GM19035 (cell line): ENCODE results near the gene TNNC2.
"Not testable (repeated sequence)": the region's sequence is repeated elsewhere in the genome, so short reads cannot be mapped to it uniquely, and the experiment has no call there.

Experiments
- ATAC-seq: cut with Tn5 transposase; IDR thresholded peaks from one replicate; pipeline ENCODE4 v1.9.1; 2021; ENCODE audit not compliant: unreplicated experiment

The TNNC2 gene

DNA sequence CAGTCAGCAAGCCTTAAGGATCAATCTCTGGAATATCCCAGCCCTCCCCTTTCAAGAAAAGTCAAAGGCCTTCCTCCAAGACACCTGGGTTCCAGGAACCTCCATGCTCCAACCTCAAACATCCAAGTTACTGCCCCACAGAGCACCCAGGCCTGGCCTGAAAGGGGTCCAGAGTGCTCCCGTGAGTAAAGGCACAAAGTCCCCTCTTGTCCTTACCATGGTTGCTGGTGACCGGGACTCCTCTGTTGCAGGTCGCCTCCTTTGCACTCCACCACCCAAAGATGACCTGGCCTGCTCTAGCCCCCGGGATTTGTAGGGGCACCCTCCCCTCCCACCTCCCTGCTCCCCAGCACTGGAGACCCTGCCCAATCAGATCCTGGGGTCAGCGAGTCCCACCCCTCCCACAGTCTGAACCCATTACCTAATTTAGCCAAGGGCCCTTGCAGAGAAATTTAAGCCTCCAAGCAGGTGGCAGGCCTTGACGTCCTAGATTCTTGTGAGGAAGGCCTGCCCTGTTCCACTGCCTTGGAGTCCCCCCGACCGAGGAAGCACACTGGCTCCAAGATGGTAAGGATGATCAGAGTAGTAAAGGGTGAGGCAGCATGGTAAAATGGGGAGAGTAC lies at the start of gene TNNC2:
TNNC2 (minus strand) TSS at position 283 of the 623 bp plus-strand sequence; CDS start at position 219, 64 bp downstream.
- ATAC-seq, result no peak

DNA sequence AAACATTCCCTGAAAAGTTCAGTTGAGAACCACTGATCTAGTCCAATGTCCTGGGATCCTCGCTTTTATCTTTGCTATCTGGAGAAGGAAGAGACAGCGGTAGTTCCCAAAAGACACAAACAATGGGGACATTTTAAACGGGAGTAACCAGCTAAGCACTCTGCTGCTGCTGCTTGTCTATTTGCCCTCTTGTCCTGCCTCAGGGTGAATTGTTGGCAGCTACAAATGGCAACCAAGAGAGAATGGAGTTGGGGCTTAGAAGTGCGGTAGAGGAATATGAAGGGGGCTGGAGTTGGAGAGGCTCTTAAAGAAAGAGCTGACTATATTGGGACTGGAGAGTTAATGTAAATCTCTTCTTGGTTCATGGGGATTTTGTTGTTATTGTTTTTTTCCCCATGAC lies 47.5 kb upstream of the TNNC2 start:
- ATAC-seq, result no peak

DNA sequence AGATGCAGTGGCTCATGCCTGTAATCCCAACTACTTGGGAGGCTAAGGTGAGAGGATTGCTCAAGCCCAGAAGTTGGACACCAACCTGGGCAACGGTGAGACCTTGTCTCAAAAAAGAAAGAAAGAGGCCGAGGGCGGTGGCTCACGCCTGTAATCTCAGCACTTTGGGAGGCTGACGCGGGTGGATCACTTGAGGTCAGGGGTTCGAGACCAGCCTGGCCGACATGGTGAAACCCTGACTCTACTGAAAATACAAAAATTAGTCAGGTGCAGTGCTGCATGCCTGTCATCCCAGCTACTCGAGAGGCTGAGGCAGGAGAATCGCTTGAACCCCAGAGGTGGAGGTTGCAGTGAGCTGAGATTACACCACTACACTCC lies 47.0 kb upstream of the TNNC2 start:
- not testable (repeated sequence) for ATAC-seq

DNA sequence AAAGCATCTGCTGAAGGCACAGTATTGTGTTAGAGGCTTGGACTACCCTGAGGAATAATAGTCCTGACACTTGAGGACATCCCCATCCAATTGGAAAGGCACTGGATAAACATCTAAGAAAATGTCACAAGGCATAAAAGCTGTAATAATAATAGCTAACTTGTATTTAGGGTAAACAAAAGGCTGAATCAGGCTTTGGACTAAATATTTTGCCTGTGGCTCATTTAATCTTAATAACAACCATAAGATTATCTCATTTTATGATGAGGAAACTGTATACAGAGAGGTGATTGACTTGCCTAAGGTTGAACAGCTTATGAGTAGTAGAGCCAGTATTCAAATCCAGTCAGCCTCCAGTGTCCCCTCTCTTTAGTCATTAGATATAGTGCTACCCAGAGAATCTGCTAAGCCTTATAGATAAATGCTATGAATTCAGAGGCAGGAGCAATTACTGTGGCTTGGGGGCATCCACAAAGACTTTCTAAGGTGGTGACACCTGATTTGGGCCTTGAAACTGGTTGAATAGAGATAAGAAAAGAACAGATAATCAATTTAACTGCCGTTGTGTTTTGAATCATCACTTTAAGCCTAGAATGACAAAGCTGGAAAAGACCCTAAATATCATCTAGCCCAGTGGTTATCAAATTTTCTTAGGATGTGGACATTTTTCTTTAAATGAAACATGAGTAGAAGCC lies 46.4 kb upstream of the TNNC2 start:
- no peak for ATAC-seq

GRCh38 chr20:45872626-45873025 lies 45.5 kb upstream of the TNNC2 start:
- ATAC-seq, result no peak

DNA sequence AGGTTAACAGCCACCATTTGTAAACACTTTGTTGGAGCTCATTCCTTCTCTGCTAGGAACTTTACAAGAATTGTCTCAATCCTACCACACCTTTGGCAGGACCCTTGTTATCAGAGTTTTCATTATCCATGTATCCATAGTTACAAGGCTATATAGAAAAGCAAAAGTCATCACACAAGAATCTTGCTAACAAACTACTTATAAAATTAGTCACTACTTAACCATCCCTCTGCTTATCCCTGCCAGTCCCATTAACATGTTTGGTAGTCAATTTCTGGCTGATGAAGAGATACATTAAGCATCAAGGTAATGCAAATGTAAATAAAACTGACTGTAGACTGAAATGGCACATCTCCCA lies 40.7 kb upstream of the TNNC2 start:
- no peak for ATAC-seq

DNA sequence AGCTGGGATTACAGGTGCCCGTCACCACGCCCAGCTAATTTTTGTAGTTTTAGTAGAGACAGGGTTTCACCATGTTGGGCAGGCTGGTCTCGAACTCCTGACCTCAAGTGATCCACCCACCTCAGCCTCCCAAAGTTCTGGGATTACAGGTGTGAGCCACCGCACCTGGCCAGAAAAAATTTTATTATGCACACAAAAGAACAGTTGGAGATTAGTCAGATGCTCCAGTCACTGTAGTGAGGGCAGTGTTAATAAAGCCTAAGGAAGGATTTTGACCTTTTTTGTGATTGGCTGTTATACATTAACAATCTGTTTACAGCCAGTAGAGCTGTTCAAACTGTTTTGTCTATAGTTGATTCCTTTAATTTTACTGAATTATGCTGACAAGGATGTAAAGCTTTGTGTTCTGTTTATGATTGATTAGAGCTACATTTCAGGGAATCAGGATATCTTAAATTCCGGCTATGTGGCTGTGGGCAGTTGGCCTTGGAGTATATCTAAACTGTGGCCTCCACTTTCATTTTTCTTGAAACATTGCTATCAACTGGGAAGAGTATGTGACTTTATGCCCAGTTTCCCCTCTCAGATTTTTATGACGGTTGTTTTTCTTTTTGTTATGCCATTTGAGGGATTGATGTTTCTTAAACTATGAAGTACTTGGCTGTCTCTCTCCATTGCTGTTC lies 40.2 kb upstream of the TNNC2 start:
- no peak for ATAC-seq

DNA sequence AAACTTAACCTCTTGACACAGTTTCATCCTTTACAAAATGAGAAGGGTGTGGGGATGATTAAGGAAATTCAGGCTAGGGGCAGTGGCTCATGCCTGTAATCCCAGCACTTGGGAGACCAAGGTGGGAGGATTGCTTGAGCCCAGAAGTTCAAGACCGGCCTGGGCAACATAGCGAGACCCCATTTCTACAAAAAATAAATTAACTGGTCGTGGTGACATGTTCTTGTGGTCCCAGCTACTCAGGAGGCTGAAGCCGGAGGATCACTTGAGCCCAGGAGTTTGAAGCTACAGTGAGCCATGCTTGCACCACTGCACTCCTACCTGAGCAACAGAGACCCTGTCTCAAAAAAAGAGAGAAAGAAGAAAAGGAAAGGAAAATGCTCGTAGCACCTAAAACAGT lies 39.3 kb upstream of the TNNC2 start:
- no peak for ATAC-seq

DNA sequence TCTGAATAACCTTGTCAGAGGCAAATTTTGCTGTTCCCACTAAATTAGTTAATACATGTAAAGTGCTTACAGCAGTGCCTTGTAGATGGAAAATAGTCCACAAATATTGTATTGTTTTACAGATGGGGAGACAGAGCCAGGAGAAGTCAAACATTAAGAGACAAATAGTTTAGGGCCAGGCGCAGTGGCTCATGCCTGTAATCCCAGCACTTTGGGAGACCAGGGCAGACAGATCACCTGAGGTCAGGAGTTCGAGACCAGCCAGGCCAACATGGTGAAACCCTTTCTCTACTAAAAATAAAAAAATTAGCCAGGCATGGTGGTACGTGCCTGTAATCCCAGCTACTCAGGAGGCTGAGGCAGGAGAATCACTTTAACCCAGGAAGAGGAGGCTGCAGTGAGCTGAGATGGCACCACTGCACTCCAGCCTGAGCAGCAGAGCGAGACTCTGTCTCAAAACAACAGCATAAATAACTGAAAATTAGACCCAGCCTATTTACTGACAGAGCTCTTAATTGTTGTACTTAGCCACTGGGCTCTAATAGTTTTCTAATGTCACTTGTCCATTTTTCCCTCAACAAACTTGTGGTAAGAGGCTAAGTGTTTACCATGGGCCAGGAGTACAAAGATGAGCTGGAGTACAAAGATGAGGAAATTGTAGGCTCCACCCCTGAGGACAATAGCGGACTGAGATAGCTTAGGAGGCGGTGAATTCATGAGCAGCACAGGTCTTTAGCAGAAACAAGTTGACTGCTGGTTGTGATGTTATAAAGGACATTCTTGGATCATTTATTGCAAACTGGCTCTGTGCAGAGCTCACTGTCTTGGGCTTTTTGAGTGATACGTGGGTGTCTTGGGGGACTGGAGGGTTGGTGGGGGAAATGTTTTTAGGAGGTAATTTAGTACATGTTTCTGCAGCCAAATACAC lies 36.7 kb upstream of the TNNC2 start:
- no peak for ATAC-seq

DNA sequence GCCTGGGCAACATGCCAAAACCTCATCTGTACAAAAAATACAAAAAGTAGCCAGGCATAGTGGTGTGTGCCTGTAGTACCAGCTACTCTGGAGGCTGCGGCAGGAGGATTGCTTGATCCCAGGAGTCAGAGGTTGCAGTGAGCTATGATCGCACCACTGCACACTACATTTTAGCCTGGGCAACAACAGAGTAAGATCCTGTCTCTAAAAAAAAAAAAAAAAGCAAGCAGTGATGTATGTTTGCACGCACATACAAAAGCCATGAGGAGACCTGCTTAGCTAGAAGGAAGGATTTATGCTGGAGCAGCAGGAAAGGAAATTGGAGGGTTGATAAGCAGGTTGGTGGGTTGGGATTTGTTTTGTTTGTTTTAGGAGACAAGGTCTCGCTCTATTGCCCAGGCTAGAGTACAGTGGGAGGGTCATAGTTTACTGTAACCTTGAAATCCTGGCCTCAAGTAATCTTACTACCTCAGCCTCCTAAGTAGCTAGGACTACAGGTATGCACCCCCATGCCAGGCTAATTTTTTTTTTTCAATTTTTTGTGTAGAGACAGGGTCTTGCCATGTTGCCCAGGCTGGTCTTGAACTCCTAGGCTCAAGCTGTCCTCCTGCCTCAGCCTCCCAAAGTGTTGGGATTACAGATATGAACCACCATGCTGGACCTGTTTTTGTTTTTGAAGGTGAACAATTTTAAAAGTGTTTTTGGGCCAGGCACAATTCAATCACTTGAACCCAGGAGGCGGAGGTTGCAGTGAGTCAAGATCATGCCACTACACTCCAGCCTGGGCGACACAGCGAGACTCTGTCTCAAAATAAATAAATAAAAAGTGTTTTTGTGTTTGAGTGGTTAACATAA lies 34.3 kb upstream of the TNNC2 start:
- ATAC-seq, result no peak

DNA sequence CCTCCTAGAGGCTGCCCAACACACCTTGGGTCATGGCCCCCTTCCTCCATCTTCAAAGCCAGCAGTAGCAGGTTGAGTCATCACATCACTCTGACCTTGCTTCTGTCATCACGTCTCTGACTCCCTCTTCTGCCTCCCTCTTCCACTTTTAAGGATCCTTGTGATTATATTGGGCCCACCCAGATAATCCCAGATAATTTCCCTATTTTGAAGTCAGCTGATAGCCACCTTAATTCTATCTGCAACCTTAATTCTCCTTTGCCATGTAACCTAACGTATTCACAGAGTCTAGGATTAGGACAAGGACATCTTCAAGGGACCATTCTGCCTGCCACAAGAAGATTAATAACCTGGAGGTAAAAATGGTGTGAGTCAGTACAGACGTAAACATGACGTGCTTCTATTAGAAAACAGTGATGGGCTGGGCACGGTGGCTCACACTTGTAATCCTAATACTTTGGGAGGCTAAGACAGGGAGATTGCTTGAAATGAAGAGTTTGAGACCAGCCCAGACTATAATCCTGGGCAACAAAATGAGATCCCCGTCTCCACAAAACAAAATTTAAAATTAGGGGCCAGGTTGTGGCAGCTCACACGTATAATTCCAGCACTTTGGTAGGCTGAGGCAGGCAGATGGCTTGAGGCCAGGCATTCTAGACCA lies 33.6 kb upstream of the TNNC2 start:
- no peak for ATAC-seq

DNA sequence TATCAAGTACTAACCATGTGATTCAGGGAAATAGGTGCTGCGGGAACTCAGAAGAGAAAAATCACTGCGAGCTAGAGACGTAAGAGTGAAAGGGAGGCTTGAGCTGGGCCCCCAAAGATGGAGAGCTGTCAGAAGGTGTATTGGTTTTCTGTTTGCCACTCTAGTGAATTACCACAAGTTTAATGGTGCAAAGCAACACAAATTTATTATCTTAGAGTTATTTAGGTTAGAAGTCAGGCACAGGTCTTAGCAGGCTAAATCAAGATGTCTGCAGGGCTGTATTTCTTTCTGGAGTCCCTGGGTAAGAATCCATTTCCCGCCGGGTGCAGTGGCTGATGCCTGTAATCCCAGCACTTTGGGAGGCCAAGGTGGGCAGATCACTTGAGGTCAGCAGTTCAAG lies 32.8 kb upstream of the TNNC2 start:
- ATAC-seq, result no peak

GRCh38 chr20:45857882-45858216 lies 30.7 kb upstream of the TNNC2 start:
- peak; percentile 25 for ATAC-seq

- peak; percentile 98 for ATAC-seq
Measured at GRCh38 chr20:45857114-45857881, 30.2 kb upstream of the TNNC2 start, which contains the start of the genes ACOT8 and ZSWIM3. TSS of gene ACOT8 (minus strand) at chr20:45857392. CDS start at chr20:45857315, 77 bp downstream. TSS of gene ZSWIM3 (plus strand) at chr20:45857614. CDS start at chr20:45857826, 212 bp downstream.

DNA sequence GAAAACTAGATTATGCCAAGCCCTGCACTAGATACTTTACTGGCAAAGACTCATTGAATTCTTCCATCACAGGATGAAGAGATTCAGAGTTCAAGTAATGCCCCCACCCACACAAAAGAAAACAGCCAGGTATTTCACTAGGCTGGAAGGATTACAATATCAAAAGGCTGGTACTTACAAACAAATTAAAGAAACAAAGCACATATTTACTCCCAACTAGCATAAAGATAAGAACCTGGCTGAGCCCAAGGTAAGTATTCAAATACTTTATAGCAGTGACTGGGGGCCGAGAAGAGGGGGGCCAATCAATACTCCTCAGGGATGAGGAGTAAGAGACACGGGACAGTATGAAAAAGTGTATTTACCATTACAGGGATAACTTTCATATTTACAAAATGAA lies 26.4 kb upstream of the TNNC2 start:
- ATAC-seq, result no peak

DNA sequence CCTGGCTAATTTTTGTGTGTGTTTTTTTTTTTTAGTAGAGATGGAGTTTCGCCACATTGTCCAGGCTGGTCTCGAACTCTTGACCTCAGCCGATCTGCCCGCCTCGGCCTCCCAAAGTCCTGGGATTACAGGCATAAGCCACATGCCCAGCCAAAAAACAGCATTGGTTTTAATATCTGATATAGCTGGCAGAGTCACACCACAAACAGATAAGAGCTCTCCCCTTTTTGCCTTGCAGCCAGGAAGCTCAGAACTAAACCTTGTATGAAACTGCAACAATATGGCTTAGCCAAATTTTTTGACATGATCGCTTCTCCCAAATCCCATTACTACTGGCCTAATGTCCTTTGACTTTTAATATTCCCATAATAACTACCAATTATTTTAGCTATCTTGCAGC lies 25.2 kb upstream of the TNNC2 start:
- no peak for ATAC-seq

DNA sequence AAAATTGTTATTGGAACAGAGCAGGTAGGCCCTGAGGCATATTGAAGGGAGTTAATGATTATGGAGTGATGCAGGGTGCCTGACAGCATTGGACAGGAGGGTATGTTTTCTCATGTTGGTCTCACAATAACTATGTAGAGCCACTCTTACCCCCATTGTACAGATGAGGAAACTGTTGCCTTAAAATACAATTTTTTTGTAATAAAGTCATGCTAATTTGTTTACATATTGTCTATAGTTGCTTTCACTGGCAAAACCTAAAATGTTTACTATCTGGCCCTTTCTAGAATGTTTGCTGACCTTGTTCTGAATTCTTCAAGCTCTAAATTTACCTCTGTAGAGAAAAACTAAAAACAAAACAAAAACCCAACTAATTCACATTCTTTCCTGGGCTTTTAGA lies 24.4 kb upstream of the TNNC2 start:
- no peak for ATAC-seq

DNA sequence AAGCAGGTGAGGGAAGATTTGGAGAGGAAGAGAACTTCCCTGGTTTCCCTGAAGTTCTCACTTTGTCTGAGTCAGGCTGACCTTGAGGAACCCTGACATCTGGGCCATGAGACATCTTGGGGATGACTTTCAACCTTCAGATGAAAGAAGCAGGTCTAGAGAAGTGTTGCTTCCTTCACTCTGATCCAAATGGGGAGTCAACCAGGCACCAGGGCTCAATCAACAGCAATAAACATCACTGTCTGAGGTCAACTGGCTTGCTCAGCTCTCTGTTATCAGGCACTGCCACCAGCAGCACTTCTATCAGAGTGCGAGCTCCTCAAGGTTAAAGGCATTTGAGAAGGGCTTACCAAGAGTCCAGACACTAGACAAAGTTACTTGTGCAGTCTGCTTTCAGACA lies 23.8 kb upstream of the TNNC2 start:
- ATAC-seq, result no peak

DNA sequence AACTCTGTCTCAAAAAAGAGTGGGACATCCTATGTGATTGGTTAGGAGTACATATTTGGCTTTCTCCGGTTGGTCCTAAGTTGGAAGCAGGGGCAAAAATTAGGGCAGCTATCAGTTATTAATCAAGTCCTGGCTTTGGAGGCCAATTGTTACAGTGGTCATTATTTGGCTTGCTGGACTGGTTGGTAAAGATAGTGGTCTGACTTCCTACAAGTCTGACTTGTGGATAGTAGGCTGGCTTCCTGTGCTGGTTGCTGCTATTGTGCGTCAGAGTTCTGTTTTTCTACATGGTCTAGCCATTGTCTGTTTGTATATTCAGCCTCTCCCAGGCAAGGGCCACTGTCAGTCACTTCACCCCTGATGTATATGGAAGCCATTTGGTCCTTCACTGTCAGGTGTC lies 23.1 kb upstream of the TNNC2 start:
- no peak for ATAC-seq
